DND-41 (cell line): ENCODE data around the gene MYH11.

Source experiments
- EZH2 ChIP-seq: IDR thresholded peaks from 3 replicates; pipeline ENCODE4 v1.6.1; 2012; ENCODE audit warnings: borderline replicate concordance, low read depth, mild to moderate bottlenecking, moderate library complexity, low read length, inconsistent platforms; ENCODE audit not compliant: severe bottlenecking
- TF ChIP-seq, protein P1 (sequence below): IDR thresholded peaks from 2 replicates; pipeline ENCODE4 v1.5.1; 2012; ENCODE audit warnings: borderline replicate concordance, low read length, moderate library complexity, mild to moderate bottlenecking; ENCODE audit not compliant: poor library complexity, severe bottlenecking; ENCODE audit errors: extremely low read depth

- TF ChIP-seq, protein P1, sequence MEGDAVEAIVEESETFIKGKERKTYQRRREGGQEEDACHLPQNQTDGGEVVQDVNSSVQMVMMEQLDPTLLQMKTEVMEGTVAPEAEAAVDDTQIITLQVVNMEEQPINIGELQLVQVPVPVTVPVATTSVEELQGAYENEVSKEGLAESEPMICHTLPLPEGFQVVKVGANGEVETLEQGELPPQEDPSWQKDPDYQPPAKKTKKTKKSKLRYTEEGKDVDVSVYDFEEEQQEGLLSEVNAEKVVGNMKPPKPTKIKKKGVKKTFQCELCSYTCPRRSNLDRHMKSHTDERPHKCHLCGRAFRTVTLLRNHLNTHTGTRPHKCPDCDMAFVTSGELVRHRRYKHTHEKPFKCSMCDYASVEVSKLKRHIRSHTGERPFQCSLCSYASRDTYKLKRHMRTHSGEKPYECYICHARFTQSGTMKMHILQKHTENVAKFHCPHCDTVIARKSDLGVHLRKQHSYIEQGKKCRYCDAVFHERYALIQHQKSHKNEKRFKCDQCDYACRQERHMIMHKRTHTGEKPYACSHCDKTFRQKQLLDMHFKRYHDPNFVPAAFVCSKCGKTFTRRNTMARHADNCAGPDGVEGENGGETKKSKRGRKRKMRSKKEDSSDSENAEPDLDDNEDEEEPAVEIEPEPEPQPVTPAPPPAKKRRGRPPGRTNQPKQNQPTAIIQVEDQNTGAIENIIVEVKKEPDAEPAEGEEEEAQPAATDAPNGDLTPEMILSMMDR, result no peak
- no peak for TF ChIP-seq EZH2
Observed at GRCh38 chr16:15691046-15691445, 165.8 kb downstream of the MYH11 start.
